Heart left ventricle (tissue), 16 donors: Measurements from ENCODE around the gene DOCK2. TPM values are rescaled to one million over a fixed set of nuclear protein-coding genes. Genes with fewer than 3 reads are reported as not detected.

Experiments
- ATAC-seq, 4 donors: fragments of 200-7000 bp; cut with Tn5 transposase; one replicate each; pipeline ENCODE4 v1.9.1; 2020 to 2022; ENCODE audit warnings: moderate library complexity in 4 of 4, mild to moderate bottlenecking in 3 of 4, moderate number of reproducible peaks in 1 of 4
- DNase-seq, 5 donors: peaks; one replicate each; pipeline ENCODE4 v3.0.0-alpha.2; 2020
- H3K27ac ChIP-seq, 12 donors: fragments of 200-600 bp; sonication (generic) in 4 of 12; one replicate each; pipeline versions ENCODE4 v1.5.0 to v1.8.0; 2016 to 2022; ENCODE audit warnings: mild to moderate bottlenecking in 2 of 12
- H3K27me3 ChIP-seq, 9 donors: fragments of 200-600 bp; sonication (generic) in 2 of 9; one replicate each; pipeline versions ENCODE4 v1.5.1 to v1.8.0; 2016 to 2022; ENCODE audit warnings: mild to moderate bottlenecking in 3 of 9
- H3K36me3 ChIP-seq, 9 donors: fragments of 200-600 bp; sonication (generic) in 2 of 9; one replicate each; pipeline versions ENCODE4 v1.5.0 to v1.8.0; 2018 to 2022; ENCODE audit warnings: mild to moderate bottlenecking in 2 of 9
- H3K4me1 ChIP-seq, 12 donors: fragments of 200-600 bp; sonication (generic) in 4 of 12; one replicate each; pipeline versions ENCODE4 v1.5.0 to v1.8.0; 2016 to 2022; ENCODE audit warnings: mild to moderate bottlenecking in 3 of 12
- H3K4me3 ChIP-seq, 12 donors: fragments of 200-600 bp; sonication (generic) in 4 of 12; one replicate each; pipeline versions ENCODE4 v1.5.0 to v1.8.0; 2017 to 2022; ENCODE audit warnings: mild to moderate bottlenecking in 9 of 12, moderate library complexity in 4 of 12
- H3K9me3 ChIP-seq, 12 donors: fragments of 200-600 bp; sonication (generic) in 4 of 12; one replicate each; pipeline versions ENCODE4 v1.5.0 to v1.8.0; 2016 to 2022; ENCODE audit warnings: mild to moderate bottlenecking in 1 of 12
- POLR2A ChIP-seq, 2 donors: fragments of 450-650 bp; IDR thresholded peaks; one replicate each; pipeline ENCODE4 v1.6.1; 2017; ENCODE audit warnings: antibody characterized with exemption in 2 of 2, mild to moderate bottlenecking in 2 of 2, moderate library complexity in 2 of 2
- WGBS, 4 donors: extraction: QIAGEN DNeasy Blood & Tissue Kit in 2 of 4; methylation state at CpG; one replicate each; pipeline versions ENCODE4 v1.1.5 to v1.1.7; 2013 to 2018; 5-methylcytosine and 5-hydroxymethylcytosine counted together
- intact Hi-C, 10 donors: fragments of 100-400 bp; cut with DNase I; formaldehyde crosslinking; loops; one replicate each; pipeline versions ENCODE4 v1.11.1 to v1.14.2; 2022
- polyA plus RNA-seq, 2 donors: library from polyadenylated mRNA; stranded (reverse); fragments of 200-250 nt; gene quantifications; one replicate each; pipeline ENCODE4 v1.2.3, GENCODE V29; 2013
- total RNA-seq, 9 donors: library from RNA; depleted of rRNA in 2 of 9; stranded (reverse); fragments of >200 nt in 2 of 9; fragmentation: NEBNext Ultra II Directional in 3 of 9; extraction: Animal tissue kit (Norgen Biotek cat#: 25700) in 3 of 9; gene quantifications; one replicate each; pipeline versions ENCODE4 v1.1.0 to v1.2.4, GENCODE V29; 2016 to 2023
- TF ChIP-seq, protein P1 (sequence below), 12 donors: fragments of 200-600 bp; sonication (generic) in 4 of 12; IDR thresholded peaks; one replicate each; pipeline versions ENCODE4 v1.5.0 to v1.8.0; 2018 to 2022; ENCODE audit warnings: antibody characterized with exemption in 12 of 12, mild to moderate bottlenecking in 5 of 12
- donor health status: ischemic (EF 13 %, LVEDD 7.1; RV severe dilation, severe dysfunction).
- donor health status: healthy with polysubstance abuse.
- donor health status: DM: no; HTN: yes; CAD: no.
- donor health status: DM: no; HTN: no; CAD: no.
- donor health status: ischemic (EF 25% LVEDD 6.9; RV normal size, moderate dysfunction).
- donor health status: ischemic (EF 25% LVEDD 5.7; RV mildly dilated, moderate dysfunction).
- donor health status: healthy.
- donor health status: DM: yes; HTN: yes; CAD: no.
- donor health status: ischemic (EF 35%, LVEDD 5.7; RV mildly dilated, moderate dysfunction).
- donor health status: nonischemic (EF 11% LVEDD 7.7; RV severe dilation, severe dysfunction).
- donor health status: DM: yes; HTN: yes; CAD: no.
- donor health status: PGD.
- donor health status: ischemic (EF 29% LVEDD 5.4; RV normal size, mild dysfunction).
- donor health status: nonischemic (EF 23%, LVEDD 6.1; RV moderate dilation, normal function).

DOCK2 gene
- total and polyA plus RNA-seq, 11 donors: 0.80 to 59.5 (median 4.6) TPM

DNA sequence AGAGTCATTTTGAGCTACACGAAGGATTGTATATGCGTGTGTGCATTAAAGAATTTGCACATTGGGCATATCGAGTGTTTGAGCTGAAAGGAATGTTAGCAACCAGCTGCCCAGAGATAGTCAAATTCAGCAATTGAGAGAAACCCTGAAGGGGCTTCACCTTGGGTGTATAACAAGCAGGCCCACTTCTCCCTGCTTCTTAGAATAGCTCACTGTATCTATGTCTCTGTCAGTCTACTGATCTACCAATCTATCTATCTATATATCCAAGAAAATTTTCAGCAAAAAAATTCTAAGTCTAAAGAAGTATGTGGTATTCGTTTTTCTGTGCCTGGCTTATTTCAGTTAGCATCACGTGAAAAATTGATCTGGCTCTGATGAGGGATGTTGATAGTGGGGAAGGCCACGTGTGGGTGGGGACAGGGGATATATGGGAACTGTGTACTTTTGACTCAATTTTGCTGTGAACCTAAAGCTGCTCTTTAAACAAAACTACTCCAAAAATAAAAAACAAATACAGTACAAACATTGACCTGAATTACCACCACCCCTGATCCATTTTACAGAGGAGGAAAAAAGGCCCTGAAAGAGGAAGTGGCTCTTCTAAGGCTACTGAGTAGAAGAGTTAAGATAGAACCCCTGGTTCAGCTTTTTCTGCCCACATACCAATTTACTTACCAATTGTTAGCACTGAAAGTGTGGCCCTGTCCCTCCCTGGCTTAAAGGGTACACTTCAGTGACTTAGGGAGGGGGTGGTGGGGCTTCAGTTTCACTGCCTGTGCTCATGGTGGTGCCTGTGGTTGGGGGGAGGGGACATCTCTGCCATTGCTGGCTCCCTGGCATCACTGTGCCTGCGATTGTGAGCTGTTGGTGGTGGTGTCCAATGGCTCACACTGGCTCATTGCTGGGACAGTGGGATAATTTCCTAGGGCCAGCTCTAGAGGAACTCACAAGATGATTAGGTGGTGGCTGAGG is 141.8 kb downstream of the DOCK2 start:
- H3K4me1 ChIP-seq: no peaks in the 10 kb centered on the region
- H3K9me3 ChIP-seq: no peaks in the 10 kb centered on the region
- ATAC-seq (no peak), DNase-seq (no peak)
- no peak overlapping the region for H3K4me3 ChIP-seq
- peaks cover 0 to 6% (median 0%) of the 10 kb centered on the region in 9 donors for H3K27me3 ChIP-seq
- H3K36me3 ChIP-seq: no peaks in the 10 kb centered on the region
- H3K27ac ChIP-seq: no peak overlapping the region
- intact Hi-C loops: no loop called here
- 77 to 83% (median 82%) methylated on average over 7 of the region's 7 CpGs for WGBS, 4 donors
- TF ChIP-seq, protein P1, sequence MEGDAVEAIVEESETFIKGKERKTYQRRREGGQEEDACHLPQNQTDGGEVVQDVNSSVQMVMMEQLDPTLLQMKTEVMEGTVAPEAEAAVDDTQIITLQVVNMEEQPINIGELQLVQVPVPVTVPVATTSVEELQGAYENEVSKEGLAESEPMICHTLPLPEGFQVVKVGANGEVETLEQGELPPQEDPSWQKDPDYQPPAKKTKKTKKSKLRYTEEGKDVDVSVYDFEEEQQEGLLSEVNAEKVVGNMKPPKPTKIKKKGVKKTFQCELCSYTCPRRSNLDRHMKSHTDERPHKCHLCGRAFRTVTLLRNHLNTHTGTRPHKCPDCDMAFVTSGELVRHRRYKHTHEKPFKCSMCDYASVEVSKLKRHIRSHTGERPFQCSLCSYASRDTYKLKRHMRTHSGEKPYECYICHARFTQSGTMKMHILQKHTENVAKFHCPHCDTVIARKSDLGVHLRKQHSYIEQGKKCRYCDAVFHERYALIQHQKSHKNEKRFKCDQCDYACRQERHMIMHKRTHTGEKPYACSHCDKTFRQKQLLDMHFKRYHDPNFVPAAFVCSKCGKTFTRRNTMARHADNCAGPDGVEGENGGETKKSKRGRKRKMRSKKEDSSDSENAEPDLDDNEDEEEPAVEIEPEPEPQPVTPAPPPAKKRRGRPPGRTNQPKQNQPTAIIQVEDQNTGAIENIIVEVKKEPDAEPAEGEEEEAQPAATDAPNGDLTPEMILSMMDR (IDR thresholded peaks at IDR 0.05): no peak
- no peak for TF ChIP-seq POLR2A (IDR thresholded peaks at IDR 0.05)

DNA sequence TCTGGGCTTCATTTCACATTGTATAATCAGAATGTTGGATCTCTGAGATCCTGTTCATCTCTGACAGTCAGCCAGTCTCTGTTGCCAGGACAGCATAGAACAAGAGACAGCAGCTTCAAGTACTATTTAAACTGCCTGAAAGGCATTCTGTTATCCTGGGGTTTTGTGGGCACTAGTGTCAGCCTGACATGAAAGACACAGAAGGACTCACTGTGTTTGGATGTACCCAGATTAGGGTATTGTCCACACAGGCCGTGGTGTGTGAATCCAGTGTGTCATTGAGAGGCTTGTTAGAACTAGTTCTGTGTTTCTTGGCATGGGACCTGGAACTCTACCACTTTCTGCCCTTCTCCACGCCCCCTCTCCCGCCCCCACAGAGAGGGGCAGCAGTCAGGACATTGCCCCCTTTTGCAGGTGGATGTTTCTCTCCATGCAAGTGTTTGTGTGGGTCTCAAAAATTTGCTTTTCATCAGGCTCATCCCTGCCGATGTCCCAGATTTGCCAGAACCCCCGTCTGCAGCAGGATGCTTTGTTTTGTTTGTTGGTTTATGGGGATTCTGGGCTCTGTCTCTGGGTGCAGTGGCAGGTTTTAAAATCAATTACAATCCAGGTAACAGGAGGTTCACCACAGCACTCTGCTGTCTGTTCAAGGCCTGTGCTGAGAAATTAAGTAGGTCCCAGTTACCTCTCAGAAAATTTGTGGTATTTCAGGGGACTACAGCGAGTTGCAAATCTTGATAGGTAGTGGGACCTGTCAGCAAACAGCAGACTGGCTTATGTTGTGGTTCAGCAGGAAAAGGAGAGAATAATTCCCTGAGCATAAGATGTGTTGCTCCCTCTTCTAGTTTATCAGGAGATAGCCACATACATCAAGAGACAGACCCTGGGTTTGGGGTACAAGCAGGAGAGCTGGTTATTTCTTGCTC is 144.6 kb downstream of the DOCK2 start:
- intact Hi-C loops: no loop called here
- no peak for DNase-seq
- ATAC-seq: no peak
- TF ChIP-seq, protein P1 (IDR thresholded peaks at IDR 0.05): no peak
- no peak for TF ChIP-seq POLR2A (IDR thresholded peaks at IDR 0.05)
- no peak overlapping the region for H3K27ac ChIP-seq
- 61 to 75% (median 70%) methylated on average over 6 of the region's 6 CpGs for whole genome bisulfite sequencing, 4 donors
- H3K36me3 ChIP-seq: peaks cover 0 to 7% (median 0%) of the 10 kb centered on the region in 9 donors
- H3K9me3 ChIP-seq: no peaks in the 10 kb centered on the region
- no peaks in the 10 kb centered on the region for H3K4me1 ChIP-seq
- H3K27me3 ChIP-seq: peaks cover 0 to 6% (median 0%) of the 10 kb centered on the region in 9 donors
- H3K4me3 ChIP-seq: no peak overlapping the region

DNA sequence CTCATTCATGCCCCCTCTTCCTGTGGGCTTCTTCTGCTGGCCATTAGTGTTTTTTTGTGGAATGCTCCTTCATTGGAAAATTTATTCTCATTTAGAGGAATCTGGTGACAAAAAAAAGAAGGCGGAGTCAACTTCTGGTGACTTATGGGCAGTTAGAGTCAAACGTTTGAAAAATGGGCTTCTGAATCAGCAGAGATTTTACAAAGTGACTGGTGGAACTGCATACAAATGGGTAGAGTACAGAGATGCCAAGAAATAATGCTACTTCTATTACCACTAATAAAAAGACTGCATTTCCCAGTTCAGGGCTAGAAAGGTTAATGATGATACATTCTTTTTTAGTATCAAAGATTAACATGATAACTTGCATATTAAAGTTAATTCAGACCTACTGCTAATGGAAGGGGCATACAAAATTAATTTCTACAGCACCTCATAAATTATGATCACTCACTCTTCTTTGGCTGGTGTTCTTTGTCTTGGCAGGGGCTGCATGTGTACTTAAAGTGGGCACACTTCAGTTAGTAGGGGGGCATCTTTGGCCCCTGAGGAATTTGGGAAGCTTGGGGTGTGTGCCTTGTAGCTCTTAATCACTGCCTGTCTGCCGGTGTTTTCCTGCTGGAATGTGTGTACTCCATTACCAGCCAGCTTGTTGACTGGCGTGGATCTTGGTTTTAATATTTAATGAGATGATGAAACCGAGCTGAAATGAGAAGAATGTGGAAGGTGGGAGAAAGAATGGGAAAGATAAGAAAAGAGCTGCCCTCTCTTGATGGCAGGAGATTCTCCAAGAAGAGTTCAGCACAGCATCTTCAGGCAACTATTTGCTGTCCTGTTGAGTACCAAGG is 148.9 kb downstream of the DOCK2 start:
- Histone ChIP-seq H3K4me1 (no peaks in the 10 kb centered on the region), H3K27ac (no peak overlapping the region), H3K9me3 (no peaks in the 10 kb centered on the region), H3K36me3 (peaks cover 0 to 7% (median 0%) of the 10 kb centered on the region in 9 donors), H3K27me3 (peaks cover 0 to 4% (median 0%) of the 10 kb centered on the region in 9 donors), H3K4me3 (no peak overlapping the region)
- DNase-seq: no peak
- intact Hi-C loops: no loop called here
- WGBS, 4 donors: 67 to 69% (median 69%) methylated on average over 5 of the region's 5 CpGs
- TF ChIP-seq, protein P1 (IDR thresholded peaks at IDR 0.05): no peak
- no peak for TF ChIP-seq POLR2A (IDR thresholded peaks at IDR 0.05)
- no peak for ATAC-seq
